GM21360 (cell line): Measurements from ENCODE around the gene TUBB6.

Experiments
- ATAC-seq: cut with Tn5 transposase; IDR thresholded peaks from one replicate; pipeline ENCODE4 v1.9.1; 2021; ENCODE audit warnings: mild to moderate bottlenecking, moderate library complexity; ENCODE audit not compliant: unreplicated experiment

TUBB6 gene

DNA sequence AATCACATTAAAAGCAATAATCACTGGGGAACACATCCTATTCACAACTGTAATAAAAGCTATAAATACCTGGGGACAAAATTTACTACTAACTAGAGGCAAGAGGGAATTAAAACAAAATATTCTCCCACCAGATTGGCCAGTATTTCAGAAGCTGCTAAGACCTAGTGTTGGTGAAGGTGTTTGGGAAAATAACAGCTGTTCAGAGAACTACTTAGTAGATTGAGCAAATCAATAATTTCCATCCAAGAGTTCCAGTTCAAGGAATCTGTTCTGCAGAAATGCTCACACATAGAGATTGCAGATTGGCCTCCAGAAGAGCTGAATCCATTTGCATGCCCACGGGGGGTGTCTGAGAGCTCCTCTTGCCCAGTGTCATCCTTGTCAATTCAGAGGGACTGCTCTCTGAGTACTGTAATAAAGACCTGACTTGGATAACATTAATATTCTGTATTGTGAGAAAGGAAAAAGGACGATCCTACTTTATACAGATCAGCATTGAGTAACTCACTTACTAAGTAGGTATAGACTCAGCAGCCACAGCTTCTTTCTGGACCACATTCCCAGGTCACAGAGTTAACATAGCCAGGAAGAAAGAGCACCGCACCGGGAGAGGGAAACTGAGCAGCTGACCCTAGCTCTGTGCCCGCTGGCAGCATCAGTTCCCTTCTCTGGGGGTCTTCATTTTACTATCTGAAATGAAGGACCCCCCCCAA lies 5.6 kb downstream of the TUBB6 start:
- no peak for ATAC-seq

DNA sequence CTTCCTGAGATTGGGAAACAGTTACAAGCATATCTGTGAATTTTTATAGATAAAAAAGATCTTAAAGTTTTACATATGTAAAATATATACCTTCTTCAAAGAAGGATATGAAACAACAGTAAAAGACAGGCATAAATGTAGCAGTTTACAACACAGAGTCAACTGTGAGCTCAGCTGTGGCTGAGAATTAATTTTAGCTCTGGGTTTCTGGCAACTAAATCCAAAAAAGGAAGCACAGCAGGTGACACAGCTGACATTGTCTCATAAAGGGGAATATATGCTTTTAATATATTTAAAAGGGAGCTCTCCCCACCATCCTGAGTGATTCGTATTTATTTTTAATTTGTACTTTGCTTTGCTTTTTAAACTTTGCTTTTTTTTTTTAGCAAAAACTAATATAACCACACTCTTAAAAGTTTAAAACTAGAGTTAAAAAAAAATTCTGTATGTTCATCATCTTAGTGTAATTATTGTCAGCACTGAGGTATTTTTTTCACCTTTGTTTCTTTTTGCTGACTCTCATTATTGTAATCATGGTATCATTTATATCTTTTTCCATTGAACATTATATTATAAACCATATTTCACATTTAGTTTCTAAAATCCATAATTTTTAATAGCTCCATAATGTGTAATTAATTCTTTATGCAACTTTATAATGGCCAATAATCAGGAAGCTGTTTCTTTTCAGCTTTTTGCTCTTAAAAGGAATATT lies 6.7 kb downstream of the TUBB6 start:
- ATAC-seq, result no peak

DNA sequence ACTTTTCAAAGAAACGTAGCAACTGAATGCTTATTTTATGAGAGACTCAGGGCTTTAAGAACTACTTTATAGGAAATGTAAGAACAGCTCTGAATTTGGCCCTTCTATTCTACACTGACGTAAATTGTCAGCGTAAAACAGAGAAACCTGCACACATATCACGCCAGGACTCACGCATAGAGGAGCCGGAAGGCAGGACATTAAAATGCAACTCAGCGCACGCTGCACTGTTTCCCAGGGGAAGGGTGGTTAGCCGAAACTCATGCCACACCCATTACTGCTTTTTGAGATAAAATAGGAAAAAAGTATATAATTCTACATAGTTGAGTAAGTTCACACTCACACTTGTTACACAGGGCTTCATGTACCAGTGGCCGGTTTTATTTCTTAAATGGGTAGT lies 7.4 kb downstream of the TUBB6 start:
- ATAC-seq, result no peak

DNA sequence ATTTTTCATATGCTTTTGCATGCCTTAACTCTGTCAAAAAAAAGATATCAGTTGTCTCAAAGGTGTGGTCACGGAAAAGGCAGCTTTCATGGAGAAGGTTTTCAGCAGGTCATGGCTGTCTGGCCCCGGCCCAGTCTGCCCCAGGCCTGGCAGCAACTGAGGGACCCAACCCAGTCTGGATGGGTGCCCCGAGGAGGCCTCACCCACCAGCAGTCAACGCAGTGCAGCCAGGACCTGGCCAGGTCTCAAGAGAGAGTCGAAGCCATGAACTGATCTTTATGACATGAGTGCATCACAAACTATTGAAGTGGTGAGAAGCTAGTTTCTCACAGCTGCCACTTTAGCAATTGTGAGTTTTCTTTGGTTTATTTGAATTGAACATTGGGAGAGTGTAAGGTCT lies 7.9 kb downstream of the TUBB6 start:
- no peak for ATAC-seq

DNA sequence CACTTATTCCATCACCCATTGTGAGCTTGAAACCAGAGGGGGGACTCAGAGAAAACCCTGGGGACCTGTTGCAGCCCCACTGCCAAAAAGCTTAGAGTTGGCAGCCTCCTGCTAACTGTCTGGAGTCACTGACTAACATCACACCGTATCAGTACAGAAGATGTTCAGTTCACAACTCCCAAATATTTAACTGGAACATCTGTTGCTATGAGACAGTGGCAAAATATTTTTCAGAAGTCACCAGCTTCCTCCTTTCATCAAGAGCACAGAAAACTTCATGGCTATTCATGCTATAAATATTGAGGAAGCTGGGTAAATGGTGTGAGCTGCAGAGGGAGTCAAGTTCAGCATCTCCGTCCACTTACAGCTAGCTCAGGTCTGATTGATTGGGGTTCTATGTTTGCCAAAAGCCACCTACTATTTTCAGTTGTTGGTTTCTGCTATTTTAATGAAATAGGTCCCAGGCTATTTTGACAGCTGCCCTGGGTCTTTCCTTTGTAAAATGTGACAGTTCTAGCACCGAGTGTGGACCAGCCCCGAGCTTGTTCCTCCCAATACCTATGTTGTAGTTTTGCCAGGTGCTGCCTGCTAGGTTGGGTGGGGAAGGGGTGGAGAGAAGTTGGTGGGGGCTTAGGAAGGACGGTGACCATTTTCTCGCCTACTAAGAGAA lies 9.8 kb downstream of the TUBB6 start:
- ATAC-seq, result no peak

DNA sequence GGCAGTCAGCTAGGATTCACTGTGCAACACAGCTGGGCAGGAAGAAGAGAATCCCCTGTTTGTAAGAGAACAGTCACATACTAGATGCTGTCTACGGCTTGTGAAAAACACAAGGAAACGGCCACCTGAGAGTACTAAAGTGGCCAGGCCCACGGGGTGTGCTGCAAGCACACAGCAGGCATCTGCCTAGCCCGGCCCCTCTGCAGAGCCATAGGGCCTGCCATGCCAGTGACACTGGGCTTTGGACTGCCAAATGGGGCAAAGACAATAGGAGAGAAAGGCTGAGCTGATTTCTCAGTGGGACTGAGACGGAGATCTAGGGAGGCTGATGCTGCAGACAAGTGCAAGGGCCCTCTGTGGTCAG lies 10.3 kb downstream of the TUBB6 start:
- ATAC-seq, result no peak

DNA sequence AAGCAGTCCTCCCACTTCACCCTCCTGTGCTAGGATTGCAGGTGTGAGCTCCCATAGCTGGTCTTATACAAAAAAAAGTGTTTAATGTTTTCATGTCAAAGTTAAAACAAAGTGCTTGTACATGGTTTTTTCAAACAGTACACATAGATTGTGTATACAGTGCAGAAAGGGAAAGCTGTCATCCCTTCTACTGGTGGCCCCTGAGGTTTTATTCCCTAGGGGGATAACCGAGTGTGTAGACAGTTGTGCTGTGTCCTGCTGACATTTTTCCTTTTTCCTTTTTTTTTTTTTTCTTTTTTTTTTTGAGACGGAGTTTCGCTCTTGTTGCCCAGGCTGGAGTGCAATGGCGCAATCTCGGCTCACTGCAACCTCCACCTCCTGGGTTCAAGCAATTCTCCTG lies 10.8 kb downstream of the TUBB6 start:
- ATAC-seq, result no peak

DNA sequence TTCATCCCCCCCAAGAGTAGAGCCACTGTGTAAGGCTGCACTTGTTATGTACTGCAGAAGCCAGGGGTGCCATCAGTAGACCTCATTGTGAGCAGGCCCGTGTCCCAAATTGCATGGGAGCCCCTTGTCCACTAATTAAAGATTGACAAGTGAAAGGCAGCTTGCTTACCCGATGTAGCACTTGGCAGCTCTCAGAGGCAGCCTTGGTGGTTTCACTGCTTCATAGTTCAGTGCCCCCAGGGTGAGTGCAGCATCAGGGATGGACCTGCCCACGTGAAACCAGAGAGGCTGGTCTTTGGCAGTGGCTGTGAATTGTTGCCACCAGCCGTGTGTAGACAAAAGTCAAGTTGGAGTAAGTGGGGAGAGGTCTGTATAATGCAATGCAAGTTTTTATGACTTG lies 13.3 kb downstream of the TUBB6 start:
- no peak for ATAC-seq

DNA sequence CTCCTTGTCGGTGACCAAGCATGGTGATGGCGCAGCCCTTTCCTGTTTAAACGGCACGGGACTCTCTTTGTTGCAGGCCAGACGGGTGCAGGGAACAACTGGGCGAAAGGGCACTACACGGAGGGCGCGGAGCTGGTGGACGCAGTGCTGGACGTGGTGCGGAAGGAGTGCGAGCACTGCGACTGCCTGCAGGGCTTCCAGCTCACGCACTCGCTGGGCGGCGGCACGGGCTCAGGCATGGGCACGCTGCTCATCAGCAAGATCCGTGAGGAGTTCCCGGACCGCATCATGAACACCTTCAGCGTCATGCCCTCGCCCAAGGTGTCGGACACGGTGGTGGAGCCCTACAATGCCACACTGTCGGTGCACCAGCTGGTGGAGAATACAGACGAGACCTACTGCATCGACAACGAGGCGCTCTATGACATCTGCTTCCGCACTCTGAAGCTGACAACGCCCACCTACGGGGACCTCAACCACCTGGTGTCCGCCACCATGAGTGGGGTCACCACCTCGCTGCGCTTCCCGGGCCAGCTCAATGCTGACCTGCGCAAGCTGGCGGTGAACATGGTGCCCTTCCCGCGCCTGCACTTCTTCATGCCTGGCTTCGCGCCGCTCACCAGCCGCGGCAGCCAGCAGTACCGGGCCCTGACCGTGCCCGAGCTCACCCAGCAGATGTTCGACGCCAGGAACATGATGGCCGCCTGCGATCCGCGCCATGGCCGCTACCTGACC lies 17.1 kb downstream of the TUBB6 start:
- ATAC-seq, result no peak

DNA sequence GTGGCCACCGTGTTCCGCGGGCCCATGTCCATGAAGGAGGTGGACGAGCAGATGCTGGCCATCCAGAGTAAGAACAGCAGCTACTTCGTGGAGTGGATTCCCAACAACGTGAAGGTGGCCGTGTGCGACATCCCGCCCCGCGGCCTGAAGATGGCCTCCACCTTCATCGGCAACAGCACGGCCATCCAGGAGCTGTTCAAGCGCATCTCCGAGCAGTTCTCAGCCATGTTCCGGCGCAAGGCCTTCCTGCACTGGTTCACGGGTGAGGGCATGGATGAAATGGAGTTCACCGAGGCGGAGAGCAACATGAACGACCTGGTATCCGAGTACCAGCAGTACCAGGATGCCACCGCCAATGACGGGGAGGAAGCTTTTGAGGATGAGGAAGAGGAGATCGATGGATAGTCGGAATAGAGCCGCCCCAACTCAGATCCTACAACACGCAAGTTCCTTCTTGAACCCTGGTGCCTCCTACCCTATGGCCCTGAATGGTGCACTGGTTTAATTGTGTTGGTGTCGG lies 17.7 kb downstream of the TUBB6 start:
- no peak for ATAC-seq

DNA sequence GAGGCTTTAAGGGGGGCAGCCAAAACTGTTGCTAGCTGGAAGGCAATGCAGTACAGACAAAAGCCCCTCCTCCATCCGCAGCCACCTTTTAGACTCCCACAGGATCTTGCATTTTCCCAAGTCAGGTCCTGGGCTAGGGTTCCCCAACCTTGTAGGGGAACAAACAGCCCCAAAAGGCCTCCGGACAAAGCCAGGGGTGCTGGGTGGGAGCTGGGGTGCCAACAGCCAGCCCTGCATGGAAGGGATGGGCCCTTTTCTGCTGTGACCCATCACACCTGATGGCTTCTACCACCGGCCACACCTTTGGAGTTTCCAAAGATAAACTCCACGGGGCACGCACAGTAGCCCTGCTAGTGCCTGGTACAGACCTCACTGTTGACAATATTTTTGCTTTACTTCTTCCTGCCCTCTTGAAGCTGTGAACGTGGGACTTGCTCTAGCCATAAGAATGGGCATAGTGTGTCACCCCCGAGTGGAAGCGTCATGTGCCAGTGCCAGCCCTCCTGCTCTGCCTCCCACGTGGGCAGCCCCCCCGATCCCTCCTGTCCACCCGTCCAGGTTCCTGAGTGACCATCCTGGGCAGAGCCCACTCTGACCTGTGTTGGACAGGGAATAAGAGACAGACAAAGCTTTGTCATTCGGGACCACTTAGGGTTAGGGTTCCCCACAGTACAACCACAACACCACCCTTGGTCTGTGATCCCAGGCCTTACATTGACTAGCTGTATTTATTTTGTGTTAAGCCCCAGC lies 18.8 kb downstream of the TUBB6 start:
- ATAC-seq, result no peak

DNA sequence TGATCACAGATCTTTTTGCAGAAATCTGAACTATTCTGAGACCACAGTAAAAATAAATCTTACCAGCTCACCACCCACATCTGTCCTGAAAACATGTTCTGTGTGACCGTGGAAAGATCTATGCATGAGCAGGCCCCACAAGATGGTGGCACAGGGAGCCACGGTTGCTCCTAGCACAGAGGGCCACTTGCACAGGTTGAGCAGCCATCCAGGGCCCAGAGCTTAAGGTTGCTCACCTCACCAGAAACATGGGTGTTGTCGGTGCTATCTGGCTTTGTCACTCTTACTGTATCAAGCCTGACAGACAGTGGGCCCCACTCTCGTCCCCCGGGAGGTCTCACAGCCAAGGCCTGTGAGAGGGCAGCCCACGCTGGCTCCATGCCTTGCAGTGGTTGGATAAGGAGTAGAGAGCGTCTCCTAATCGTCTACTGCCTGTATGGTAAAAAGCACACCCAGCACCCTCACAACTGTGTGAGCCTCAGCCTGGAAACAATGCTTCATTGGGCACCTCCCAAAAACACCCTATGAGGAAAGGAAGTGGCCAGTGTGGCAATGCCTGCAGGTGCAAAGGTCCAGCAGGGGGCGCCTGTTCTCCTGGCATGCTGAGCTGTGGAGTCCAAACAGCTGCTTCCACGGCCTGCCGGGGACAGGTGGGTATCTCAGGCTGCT lies 19.6 kb downstream of the TUBB6 start:
- peak; percentile 70 for ATAC-seq

DNA sequence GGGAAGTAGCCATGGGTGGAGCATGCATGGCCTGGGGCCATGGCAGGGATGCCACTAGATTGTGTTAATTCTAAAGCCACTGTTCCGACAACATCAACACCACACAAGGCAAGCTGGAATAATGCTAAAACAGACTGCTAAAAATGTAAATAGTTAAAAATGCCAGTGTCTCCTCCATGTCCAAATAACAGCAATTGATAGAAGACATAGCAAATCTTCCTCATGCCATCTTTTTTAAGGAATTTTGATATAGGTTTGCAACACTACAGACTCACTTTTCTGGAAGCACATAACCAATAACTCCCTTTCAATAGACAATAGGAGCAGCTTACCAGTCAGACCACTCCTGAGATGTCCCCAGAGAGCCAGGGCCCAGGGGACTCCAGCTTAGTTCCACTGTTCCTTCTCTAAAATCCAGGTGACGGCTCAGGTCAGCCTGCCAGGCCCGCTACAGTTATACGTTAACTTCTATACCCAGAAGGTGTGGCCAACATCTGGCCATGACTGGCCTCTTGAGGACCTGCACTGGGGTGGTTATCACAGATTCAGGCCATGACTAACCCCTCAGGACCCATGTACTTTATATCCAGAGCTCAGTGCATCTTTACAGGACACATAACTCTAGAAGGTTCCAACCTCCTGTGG lies 20.3 kb downstream of the TUBB6 start:
- no peak for ATAC-seq

DNA sequence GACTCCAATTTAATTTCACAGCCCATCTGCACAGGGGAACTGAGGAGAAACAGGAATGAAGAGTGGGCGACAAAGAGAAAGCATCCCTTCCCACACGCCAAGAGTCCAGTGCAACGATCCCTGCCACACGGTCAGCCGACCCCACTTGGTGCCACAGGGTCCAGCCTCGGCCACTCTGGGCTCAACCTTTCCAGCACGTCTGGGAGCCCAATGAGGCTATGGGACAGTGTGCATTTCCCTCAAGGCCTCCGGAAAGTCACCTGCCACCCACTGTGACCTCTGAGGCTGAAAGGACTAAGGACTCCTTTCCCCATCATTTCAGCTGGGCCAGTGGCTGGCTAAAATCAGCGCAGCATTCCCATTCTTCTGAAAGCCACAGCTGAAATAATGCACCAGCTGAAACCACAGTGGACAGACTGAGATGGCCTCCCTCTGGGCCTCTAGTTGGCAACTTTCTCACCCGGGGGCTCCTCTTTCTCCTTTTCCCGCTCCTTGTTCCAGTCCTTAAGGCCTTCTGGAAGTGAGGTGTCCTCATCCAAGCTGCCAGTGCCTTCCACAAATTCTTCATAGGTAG lies 21.2 kb downstream of the TUBB6 start:
- no peak for ATAC-seq

DNA sequence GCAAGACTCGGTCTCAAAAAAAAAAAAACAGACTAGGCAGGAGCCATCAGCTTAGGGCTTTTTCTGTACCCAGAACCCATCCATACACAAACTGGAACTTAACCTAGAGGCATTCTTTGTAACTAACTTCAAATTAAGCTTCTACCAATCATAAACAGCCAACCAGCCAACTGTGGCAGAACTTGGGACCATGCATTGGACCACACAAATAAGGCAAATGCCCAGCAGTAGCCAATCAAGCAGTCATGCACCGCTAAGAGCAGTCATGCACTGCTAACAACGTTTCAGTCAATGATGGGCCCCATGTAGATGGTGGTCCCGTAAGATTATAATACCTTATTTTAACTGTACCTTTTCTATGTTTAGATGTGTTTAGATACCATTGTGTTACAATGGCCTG lies 22.7 kb downstream of the TUBB6 start:
- ATAC-seq, result no peak

DNA sequence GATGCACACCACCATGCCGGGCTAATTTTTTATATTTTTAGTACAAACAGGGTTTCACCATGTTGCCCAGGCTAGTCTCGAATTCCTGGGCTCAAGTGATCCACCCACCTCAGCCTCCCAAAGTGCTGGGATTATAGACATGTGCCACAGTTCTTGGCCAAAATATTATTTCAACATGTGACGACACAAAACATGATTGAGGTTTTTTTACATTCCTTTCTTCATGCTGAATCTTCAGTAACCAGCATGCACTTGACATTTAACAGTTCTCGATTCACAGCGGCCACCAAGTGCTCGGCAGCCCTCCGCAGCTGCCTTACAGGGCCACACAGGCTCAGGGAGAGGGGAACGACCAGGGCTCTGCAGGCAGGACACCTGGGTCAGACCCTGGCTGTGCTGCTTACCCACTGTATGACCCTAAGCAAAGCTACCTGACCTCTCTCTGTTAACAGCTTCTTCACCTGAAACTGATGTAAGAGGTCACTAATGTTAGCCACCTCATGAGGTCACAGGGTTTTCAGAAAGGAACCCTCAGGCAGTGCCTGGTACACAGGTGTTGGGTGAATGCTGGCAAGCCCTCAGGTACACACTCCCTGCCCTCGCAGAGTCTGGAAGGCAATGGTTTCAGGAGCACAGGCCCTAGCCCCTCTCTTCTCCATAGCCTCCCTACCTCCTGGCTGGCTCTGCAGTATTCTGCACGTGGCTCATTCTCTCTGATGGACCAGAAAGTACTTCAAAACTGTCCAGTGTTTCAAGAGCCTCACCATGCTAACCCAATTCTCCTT lies 25.7 kb downstream of the TUBB6 start:
- ATAC-seq, result no peak

DNA sequence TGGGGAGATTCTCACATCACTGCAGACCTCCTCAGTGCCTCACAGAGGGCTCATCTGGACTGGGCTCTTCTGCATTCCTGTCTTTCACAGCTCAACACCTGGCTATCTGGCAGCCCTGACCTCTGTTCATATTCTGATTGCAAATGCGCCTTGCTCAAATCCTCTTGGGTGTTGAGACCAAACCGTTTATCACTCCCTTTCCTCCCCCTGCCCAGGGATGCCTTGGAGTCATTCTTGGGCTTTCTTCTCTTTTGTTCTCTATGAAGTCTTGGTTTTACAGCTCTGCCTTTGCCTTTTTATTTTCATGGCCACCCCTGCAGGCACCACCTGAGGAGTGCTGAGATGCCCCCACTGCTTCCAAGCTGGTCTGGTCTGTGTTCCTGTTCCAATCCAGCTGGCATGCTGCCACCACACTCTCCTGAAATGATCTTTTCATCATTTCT lies 26.3 kb downstream of the TUBB6 start:
- ATAC-seq, result no peak

DNA sequence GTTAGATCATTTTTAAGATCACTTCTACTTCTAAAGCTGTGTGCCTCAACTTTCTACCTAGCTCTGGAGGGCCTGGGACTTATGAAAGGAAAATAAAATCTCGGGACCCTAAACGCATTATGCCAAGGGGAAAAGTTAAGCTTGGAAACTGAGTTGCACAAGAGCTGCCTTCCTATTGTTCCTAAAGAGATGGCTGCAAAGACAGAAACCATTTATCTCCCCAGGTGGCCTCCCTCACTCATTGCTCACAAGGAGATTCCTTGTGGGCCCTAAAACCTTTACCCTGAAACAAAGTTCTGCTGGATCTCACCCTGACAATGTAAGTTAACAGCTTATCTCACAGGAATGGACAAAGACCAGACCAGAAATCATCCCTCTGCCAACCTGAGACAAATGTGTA lies 26.8 kb downstream of the TUBB6 start:
- ATAC-seq, result no peak
